Suprapubic skin (tissue), 4 donors: ENCODE data around the gene PTGIR. TPM values are rescaled to one million over a fixed set of nuclear protein-coding genes. Genes with fewer than 3 reads are reported as not detected.
A peak's percentile ranks its signal among the peaks of the same experiment; 100 is the strongest.

Experiments
- DNase-seq, 2 donors: peaks; one replicate each; pipeline ENCODE4 v3.0.0-alpha.2; 2019; ENCODE audit warnings: low spot score in 2 of 2
- H3K27ac ChIP-seq: fragments of 200-600 bp; sonication (generic); one replicate; pipeline ENCODE4 v1.5.1; 2019
- H3K27me3 ChIP-seq: fragments of 200-600 bp; sonication (generic); one replicate; pipeline ENCODE4 v1.5.1; 2019
- H3K36me3 ChIP-seq: fragments of 200-600 bp; sonication (generic); one replicate; pipeline ENCODE4 v1.5.1; 2019
- H3K4me1 ChIP-seq: fragments of 200-600 bp; sonication (generic); one replicate; pipeline ENCODE4 v1.5.1; 2019
- H3K4me3 ChIP-seq: fragments of 200-600 bp; sonication (generic); one replicate; pipeline ENCODE4 v1.5.1; 2019; ENCODE audit warnings: mild to moderate bottlenecking
- H3K9me3 ChIP-seq: fragments of 200-600 bp; sonication (generic); one replicate; pipeline ENCODE4 v1.5.1; 2019
- CTCF ChIP-seq, 2 donors: fragments of 200-600 bp in 1 of 2; fragments of 450-650 bp in 1 of 2; sonication (generic) in 1 of 2; IDR thresholded peaks; one replicate each; pipeline ENCODE4 v1.5.1; 2016 to 2019; ENCODE audit warnings: antibody characterized with exemption in 2 of 2, mild to moderate bottlenecking in 1 of 2, moderate library complexity in 1 of 2
- EP300 ChIP-seq: sonication (generic); formaldehyde crosslinking; IDR thresholded peaks from one replicate; pipeline ENCODE4 v1.6.1; 2017; ENCODE audit warnings: antibody characterized with exemption
- POLR2A ChIP-seq, 2 donors: fragments of 450-650 bp; IDR thresholded peaks; one replicate each; pipeline ENCODE4 v1.6.1; 2017; ENCODE audit warnings: antibody characterized with exemption in 2 of 2, mild to moderate bottlenecking in 2 of 2, moderate library complexity in 2 of 2
- POLR2AphosphoS5 ChIP-seq, 3 donors: sonication (generic); formaldehyde crosslinking; IDR thresholded peaks; one replicate each; pipeline ENCODE4 v1.6.1; 2017; ENCODE audit warnings: antibody characterized with exemption in 3 of 3
- WGBS: methylation state at CpG from one replicate; pipeline ENCODE4 v1.1.5; 2018; 5-methylcytosine and 5-hydroxymethylcytosine counted together
- total RNA-seq, 4 donors: library from RNA; depleted of rRNA; stranded (reverse); fragments of >200 nt; gene quantifications; one replicate each; pipeline ENCODE4 v1.1.0, GENCODE V29; 2016

PTGIR gene
- total RNA-seq, 4 donors from 2014 or later: 0.57 to 6.7 (median 2.4) TPM

- Histone ChIP-seq H3K36me3 (no peaks in the 10 kb centered on the region), H3K4me1 (no peaks in the 10 kb centered on the region), H3K27me3 (peaks cover 43% of the 10 kb centered on the region), H3K9me3 (no peaks in the 10 kb centered on the region), H3K4me3 (no peak overlapping the region), H3K27ac (no peak overlapping the region)
- WGBS: 92% methylated on average over 3 of the region's 3 CpGs
- no peak for DNase-seq
- TF ChIP-seq CTCF (IDR thresholded peaks at IDR 0.05) (no peak), POLR2A (IDR thresholded peaks at IDR 0.05) (no peak), EP300 (no peak), POLR2AphosphoS5 (IDR thresholded peaks at IDR 0.05) (no peak)
These were observed 21.5 kb upstream of the PTGIR start for GRCh38 chr19:46646402-46646801.

- 55% methylated on average over 3 of the region's 3 CpGs for WGBS
- no peak overlapping the region for H3K27ac ChIP-seq
- peaks cover 31% of the 10 kb centered on the region for H3K27me3 ChIP-seq
These were observed 19.8 kb upstream of the PTGIR start for GRCh38 chr19:46644720-46645119.

GRCh38 chr19:46640656-46641055 is 15.8 kb upstream of the PTGIR start:
- DNase-seq: no peak
- Histone ChIP-seq H3K36me3 (no peaks in the 10 kb centered on the region), H3K27me3 (peaks cover 8% of the 10 kb centered on the region), H3K9me3 (no peaks in the 10 kb centered on the region), H3K4me3 (no peak overlapping the region), H3K27ac (no peak overlapping the region), H3K4me1 (peaks cover 24% of the 10 kb centered on the region)
- TF ChIP-seq CTCF (IDR thresholded peaks at IDR 0.05): no peak
- TF ChIP-seq POLR2AphosphoS5 (IDR thresholded peaks at IDR 0.05): no peak
- WGBS: 90% methylated on average over 2 of the region's 2 CpGs

More at GRCh38 chr19:46644720-46645119, 19.8 kb upstream of the PTGIR start:
- no peaks in the 10 kb centered on the region for H3K36me3 ChIP-seq
- no peaks in the 10 kb centered on the region for H3K9me3 ChIP-seq
- H3K4me1 ChIP-seq: peaks cover 4% of the 10 kb centered on the region
- H3K4me3 ChIP-seq: no peak overlapping the region
- no peak for DNase-seq
- TF ChIP-seq POLR2AphosphoS5 (IDR thresholded peaks at IDR 0.05): no peak
- TF ChIP-seq POLR2A (IDR thresholded peaks at IDR 0.05): no peak
- TF ChIP-seq EP300: no peak
- TF ChIP-seq CTCF (IDR thresholded peaks at IDR 0.05): no peak

GRCh38 chr19:46639358-46640182 is 14.7 kb upstream of the PTGIR start:
- Histone ChIP-seq H3K4me1 (peaks cover 29% of the 10 kb centered on the region), H3K27me3 (peaks cover 14% of the 10 kb centered on the region), H3K9me3 (no peaks in the 10 kb centered on the region), H3K36me3 (no peaks in the 10 kb centered on the region), H3K4me3 (peak overlapping the region; percentile 49), H3K27ac (peak overlapping the region; percentile 61)
- 16% methylated on average over 19 of the region's 49 CpGs for WGBS
- no peak for TF ChIP-seq CTCF (IDR thresholded peaks at IDR 0.05)
- no peak for TF ChIP-seq POLR2A (IDR thresholded peaks at IDR 0.05)
- TF ChIP-seq POLR2AphosphoS5 (IDR thresholded peaks at IDR 0.05): no peak
- TF ChIP-seq EP300: no peak
- peak in 1 of 2 donors; percentile 78 for DNase-seq

GRCh38 chr19:46637224-46637623 is 12.3 kb upstream of the PTGIR start:
- WGBS: 83% methylated on average over 14 of the region's 14 CpGs

More at GRCh38 chr19:46637224-46637623, 12.3 kb upstream of the PTGIR start:
- Histone ChIP-seq H3K4me3 (no peak overlapping the region), H3K27me3 (peaks cover 21% of the 10 kb centered on the region), H3K4me1 (peaks cover 48% of the 10 kb centered on the region), H3K9me3 (no peaks in the 10 kb centered on the region), H3K36me3 (no peaks in the 10 kb centered on the region), H3K27ac (no peak overlapping the region)
- TF ChIP-seq POLR2AphosphoS5 (IDR thresholded peaks at IDR 0.05): no peak
- no peak for TF ChIP-seq CTCF (IDR thresholded peaks at IDR 0.05)
- no peak for TF ChIP-seq POLR2A (IDR thresholded peaks at IDR 0.05)
- TF ChIP-seq EP300: no peak
- no peak for DNase-seq
